ENCODE measurements around the gene ALK. TPM values are rescaled to one million over a fixed set of nuclear protein-coding genes. Genes with fewer than 3 reads are reported as not detected.

Gene ALK
- polyA plus RNA-seq, 2 of the 4 experiments (the other 2 are of a cell fraction), result not detected

- Histone ChIP-seq H3K4me1 (0 out of 3 replicates have a peak, but pooled peaks cover 3% of the 10 kb centered on the region), H3K27ac (no peak overlapping the region), H3K9me3 (no peaks in the 10 kb centered on the region), H3K4me3 (no peak overlapping the region), H3K4me2 (no peak overlapping the region)
- no peak for DNase-seq (ENCODE audit: low read depth in 1 of 2, low spot score in 1 of 2)
- no peak for FAIRE-seq
- WGBS (ENCODE audit: missing lambda C conversion rate), result 23% methylated on average over 2 of the region's 2 CpGs
- no peak for ATAC-seq
- ChIA-PET POLR2A (no interaction called here), CTCF (interaction anchor here (1.0 to 5.2 kb wide), 10 partner anchors 8 to 764 kb away, joined by 3 to 40 read pairs (median 15); no protein-coding TSS in a partner anchor)
- no peak for TF ChIP-seq CTCF (IDR thresholded peaks at IDR 0.05)
- TF ChIP-seq CBX2 (IDR thresholded peaks at IDR 0.05; ENCODE audit: borderline replicate concordance, low read depth), result no peak
- no peak for TF ChIP-seq SREBF2 (IDR thresholded peaks at IDR 0.05)
- no peak for TF ChIP-seq HES2 (IDR thresholded peaks at IDR 0.05)
- TF ChIP-seq FOXS1 (CRISPR knock-in tag; IDR thresholded peaks at IDR 0.05), result no peak
- no peak for TF ChIP-seq MYC (IDR thresholded peaks at IDR 0.05; ENCODE audit: borderline replicate concordance, low read length)
- no peak for TF ChIP-seq TP53 (CRISPR knock-in tag; IDR thresholded peaks at IDR 0.05)
- TF ChIP-seq JUN (IDR thresholded peaks at IDR 0.05), result no peak
- no peak for TF ChIP-seq CHD4 (IDR thresholded peaks at IDR 0.05; ENCODE audit: borderline replicate concordance)
- TF ChIP-seq REST (IDR thresholded peaks at IDR 0.05), result no peak
- no peak for TF ChIP-seq NR3C1 (IDR thresholded peaks at IDR 0.05)
These were observed 613.9 kb downstream of the ALK start for GRCh38 chr2:29307519-29307918.

- no peak for ATAC-seq
- DNase-seq (ENCODE audit: low read depth in 1 of 2, low spot score in 1 of 2), result no peak
- ChIA-PET POLR2A (no interaction called here), CTCF (interaction anchor here (0.8 to 1.6 kb wide), 4 partner anchors 9 to 34 kb away, joined by 3 to 6 read pairs (median 4); no protein-coding TSS in a partner anchor)
- Histone ChIP-seq H3K4me1 (0 out of 3 replicates have a peak, but pooled peaks cover 3% of the 10 kb centered on the region), H3K4me3 (no peak overlapping the region), H3K4me2 (no peak overlapping the region), H3K27ac (no peak overlapping the region), H3K9me3 (no peaks in the 10 kb centered on the region)
- WGBS (ENCODE audit: missing lambda C conversion rate), result 56% methylated on average over 6 of the region's 6 CpGs
- no peak for FAIRE-seq
- TF ChIP-seq MAZ (IDR thresholded peaks at IDR 0.05; ENCODE audit: borderline replicate concordance, low read depth, low read length) (no peak), ZC3H11A (IDR thresholded peaks at IDR 0.05) (no peak), NPAS2 (CRISPR knock-in tag; IDR thresholded peaks at IDR 0.05; ENCODE audit: borderline replicate concordance) (no peak), USF2 (IDR thresholded peaks at IDR 0.05) (no peak), ATOH8 (CRISPR knock-in tag; IDR thresholded peaks at IDR 0.05; ENCODE audit: low read depth) (no peak), CTCF (IDR thresholded peaks at IDR 0.05) (no peak), E2F6 (IDR thresholded peaks at IDR 0.05; ENCODE audit: borderline replicate concordance, low read depth) (no peak), ELK1 (IDR thresholded peaks at IDR 0.05; ENCODE audit: low read depth, low read length) (no peak), HOXB13 (CRISPR knock-in tag; IDR thresholded peaks at IDR 0.05; ENCODE audit: low read depth) (no peak), NFE2L2 (conservative IDR thresholded peaks at IDR 0.05; ENCODE audit: low read length) (no peak), KDM5A (IDR thresholded peaks at IDR 0.05) (no peak)
These were observed 615.6 kb downstream of the ALK start for GRCh38 chr2:29305762-29306161.

Data from A549 (cell line).